IMR-90 (cell line): ENCODE results near the gene CCDC33. TPM values are rescaled to one million over a fixed set of nuclear protein-coding genes. Genes with fewer than 3 reads are reported as not detected.

Source experiments
- ATAC-seq: fragments of 200-7000 bp; cut with Tn5 transposase; 2 replicates; pipeline ENCODE4 v1.9.1; 2020; ENCODE audit warnings: low read depth, mild to moderate bottlenecking, moderate library complexity
- BruUV-seq: library from RNA; stranded (reverse); fragments of 400-500 nt; replicated peaks from 2 replicates; lab custom pipeline; 2021; lab: Mats Ljungman, UMichigan
- CTCF ChIA-PET: fragments of 300-600 bp; formaldehyde crosslinking; extraction: SDS; loops from one replicate; lab custom pipeline; 2021; ENCODE audit warnings: antibody characterized with exemption; lab: Yijun Ruan, JAX
- POLR2A ChIA-PET: fragments of 300-600 bp; sonication (Branson Sonifier 250); formaldehyde crosslinking; loops from one replicate; lab custom pipeline; 2022; ENCODE audit warnings: antibody characterized with exemption; ENCODE audit not compliant: unreplicated experiment; lab: Charles Lee
- DNase-seq: peaks from one replicate; pipeline ENCODE4 v3.0.0; 2013
- H2AFZ ChIP-seq: replicated peaks from 2 replicates; pipeline ENCODE3; 2013; ENCODE audit warnings: low read length, mild to moderate bottlenecking; ENCODE audit not compliant: poor library complexity
- H2AK5ac ChIP-seq: 2 replicates; pipeline ENCODE4 v1.6.1; 2013; ENCODE audit warnings: low read depth, low read length, inconsistent platforms
- H2AK9ac ChIP-seq: replicated peaks from 2 replicates; pipeline ENCODE3; 2013; ENCODE audit warnings: mild to moderate bottlenecking, low read depth, low read length, moderate library complexity; ENCODE audit not compliant: poor library complexity
- H2BK120ac ChIP-seq: 2 replicates; pipeline ENCODE4 v1.6.1; 2013; ENCODE audit warnings: low read depth, low read length, inconsistent platforms
- H2BK15ac ChIP-seq: 3 replicates; pipeline ENCODE4 v1.6.1; 2013; ENCODE audit warnings: low read depth, low read length, inconsistent platforms
- H2BK20ac ChIP-seq: 2 replicates; pipeline ENCODE4 v1.6.1; 2013; ENCODE audit warnings: low read depth, mild to moderate bottlenecking, inconsistent platforms, low read length, moderate library complexity
- H2BK5ac ChIP-seq: 2 replicates; pipeline ENCODE4 v1.6.1; 2013; ENCODE audit warnings: mild to moderate bottlenecking, low read depth, low read length, inconsistent platforms; ENCODE audit not compliant: poor library complexity, severe bottlenecking
- H3K14ac ChIP-seq: replicated peaks from 2 replicates; pipeline ENCODE4 v1.6.1; 2013; ENCODE audit warnings: low read depth, low read length, inconsistent platforms
- H3K18ac ChIP-seq: 2 replicates; pipeline ENCODE4 v1.6.1; 2013; ENCODE audit warnings: low read depth, low read length, control low read depth
- H3K23ac ChIP-seq: 2 replicates; pipeline ENCODE4 v1.6.1; 2013; ENCODE audit warnings: low read depth, low read length, inconsistent platforms
- H3K27ac ChIP-seq: 2 replicates; pipeline ENCODE4 v1.5.1; 2013; ENCODE audit warnings: mild to moderate bottlenecking, control low read depth, low read length; ENCODE audit not compliant: insufficient read depth
- H3K27me3 ChIP-seq: 2 replicates; pipeline ENCODE4 v1.6.1; 2013; ENCODE audit warnings: low read length; ENCODE audit not compliant: control insufficient read depth, insufficient read depth
- H3K36me3 ChIP-seq: 2 replicates; pipeline ENCODE4 v1.6.1; 2013; ENCODE audit warnings: low read length, mixed read lengths; ENCODE audit not compliant: control insufficient read depth, insufficient read depth
- H3K4ac ChIP-seq: 2 replicates; pipeline ENCODE4 v1.6.1; 2013; ENCODE audit warnings: low read depth, low read length, inconsistent platforms
- H3K4me1 ChIP-seq: 2 replicates; pipeline ENCODE4 v1.6.1; 2013; ENCODE audit warnings: low read length, mixed read lengths; ENCODE audit not compliant: control insufficient read depth, insufficient read depth
- H3K4me2 ChIP-seq: 2 replicates; pipeline ENCODE4 v1.6.1; 2013; ENCODE audit warnings: low read depth, mild to moderate bottlenecking, control low read depth, low read length, moderate library complexity
- H3K4me3 ChIP-seq: 2 replicates; pipeline ENCODE4 v1.5.1; 2013; ENCODE audit warnings: low read depth, mild to moderate bottlenecking, control low read depth, low read length, moderate library complexity; ENCODE audit not compliant: insufficient read depth
- H3K56ac ChIP-seq: 2 replicates; pipeline ENCODE4 v1.6.1; 2013; ENCODE audit warnings: low read length, inconsistent platforms; ENCODE audit not compliant: insufficient read depth; ENCODE audit errors: extremely low read depth
- H3K79me1 ChIP-seq, 2 experiments: 2 replicates each; pipeline ENCODE4 v1.6.1; 2013; ENCODE audit warnings: low read length in 2 of 2, inconsistent platforms in 1 of 2, low read depth in 1 of 2
- H3K9ac ChIP-seq: 2 replicates; pipeline ENCODE4 v1.6.1; 2013; ENCODE audit warnings: low read depth, low read length, control low read depth
- H3K9me1 ChIP-seq: 2 replicates; pipeline ENCODE4 v1.6.1; 2013; ENCODE audit warnings: low read length, inconsistent platforms; ENCODE audit not compliant: insufficient read depth
- H3K9me3 ChIP-seq: 2 replicates; pipeline ENCODE4 v1.6.1; 2013; ENCODE audit warnings: low read length; ENCODE audit not compliant: control insufficient read depth, insufficient read depth
- H4K20me1 ChIP-seq: 2 replicates; pipeline ENCODE4 v1.6.1; 2013; ENCODE audit warnings: low read length, inconsistent platforms; ENCODE audit not compliant: insufficient read depth
- H4K5ac ChIP-seq: 2 replicates; pipeline ENCODE4 v1.6.1; 2013; ENCODE audit warnings: mild to moderate bottlenecking, low read depth, low read length, control low read depth
- H4K8ac ChIP-seq, 2 experiments: 2 replicates each; pipeline ENCODE4 v1.6.1; 2013; ENCODE audit warnings: low read depth in 2 of 2, low read length in 2 of 2, control low read depth in 1 of 2, inconsistent platforms in 1 of 2
- H4K91ac ChIP-seq: 2 replicates; pipeline ENCODE4 v1.6.1; 2013; ENCODE audit warnings: low read depth, low read length, inconsistent platforms; ENCODE audit not compliant: insufficient read depth
- CTCF ChIP-seq: conservative IDR thresholded peaks from 2 replicates; pipeline ENCODE4 v1.5.1; 2012; ENCODE audit warnings: mild to moderate bottlenecking, low read depth, low read length, improper control_type of control experiment
- NFE2L2 ChIP-seq: fragments of 150-350 bp; IDR thresholded peaks from 2 replicates; pipeline ENCODE4 v1.6.1; 2016; ENCODE audit warnings: low read depth, mild to moderate bottlenecking, low read length
- POLR2A ChIP-seq: IDR thresholded peaks from 2 replicates; pipeline ENCODE4 v1.6.1; 2012; ENCODE audit warnings: mild to moderate bottlenecking, low read depth, low read length
- RCOR1 ChIP-seq: IDR thresholded peaks from 2 replicates; pipeline ENCODE4 v1.6.1; 2012; ENCODE audit warnings: mild to moderate bottlenecking, low read length, improper control_type of control experiment; ENCODE audit not compliant: insufficient replicate concordance
- RFX5 ChIP-seq: IDR thresholded peaks from 2 replicates; pipeline ENCODE4 v1.8.0; 2012; ENCODE audit warnings: low read depth, mild to moderate bottlenecking, low read length, moderate library complexity
- WGBS, 2 experiments: methylation state at CpG; one replicate each; pipeline versions ENCODE4 v1.1.5 to v1.1.7; 2013; ENCODE audit warnings: missing lambda C conversion rate in 2 of 2; ENCODE audit not compliant: insufficient read length in 1 of 2; ENCODE audit errors: extremely low coverage in 2 of 2; 5-methylcytosine and 5-hydroxymethylcytosine counted together
- dilution Hi-C: fragments of 300-500 bp; cut with HindIII; formaldehyde crosslinking; loops from one replicate; pipeline ENCODE4 v1.14.3; 2018; ENCODE audit warnings: low sequenced_read_pairs; ENCODE audit not compliant: unreplicated experiment
- in situ Hi-C: fragments of 300-500 bp; cut with MboI; formaldehyde crosslinking; loops from 3 replicates; pipeline ENCODE4 v1.14.3; 2019; ENCODE audit warnings: low sequenced_read_pairs, inconsistent platforms, mixed read lengths
- intact Hi-C: fragments of 100-400 bp; cut with micrococcal nuclease; formaldehyde crosslinking; loops from 2 replicates; pipeline ENCODE4 v1.10.0; 2022
- polyA plus RNA-seq, 3 experiments: library from polyadenylated mRNA; depleted of rRNA; stranded (reverse); fragments of >200 nt; gene quantifications; 2 replicates each; pipeline ENCODE4 v1.2.3, GENCODE V29; 2012; ENCODE audit warnings: low replicate concordance in 1 of 3
- total RNA-seq: library from RNA; depleted of rRNA; stranded (reverse); fragments of >200 nt; gene quantifications from 2 replicates; pipeline ENCODE4 v1.2.3, GENCODE V29; 2012

The CCDC33 gene
- total and polyA plus RNA-seq, 2 of the 4 experiments (the other 2 are of a cell fraction), result not detected

GRCh38 chr15:74367296-74367854 lies 131.2 kb downstream of the CCDC33 start, which contains the start of gene CYP11A1:
CYP11A1 (minus strand) TSS chr15:74367646; CDS start chr15:74367585, 61 bp downstream.
- no peak within 1 kb of the TSS for H3K18ac ChIP-seq
- no peak within 1 kb of the TSS for H2AK9ac ChIP-seq
- no peaks in the 10 kb centered on the region for H3K36me3 ChIP-seq
- no peak within 1 kb of the TSS for H2BK120ac ChIP-seq
- H3K4me1 ChIP-seq, result peaks cover 2% of the 10 kb centered on the region; the same call in 1 of the 2 replicates
- ChIA-PET CTCF (no interaction called here), POLR2A (no interaction called here)
- TF ChIP-seq POLR2A (no peak), RCOR1 (no peak), NFE2L2 (no peak), RFX5 (no peak), CTCF (no peak)
- H3K4me3 ChIP-seq, result no peak within 1 kb of the TSS
- no peak within 1 kb of the TSS; the same call in 1 of the 2 replicates for H2AK5ac ChIP-seq
- in situ Hi-C loops, result no loop called here
- no peak within 1 kb of the TSS for H4K5ac ChIP-seq
- H3K56ac ChIP-seq, result no peak within 1 kb of the TSS
- no peak within 1 kb of the TSS for H4K8ac ChIP-seq
- H4K20me1 ChIP-seq, result no peaks in the 10 kb centered on the region
- H3K27me3 ChIP-seq, result peaks cover 53% of the 10 kb centered on the region
- H4K91ac ChIP-seq, result no peak within 1 kb of the TSS
- H2BK15ac ChIP-seq, result no peak within 1 kb of the TSS
- H2BK20ac ChIP-seq, result no peak within 1 kb of the TSS
- no peak within 1 kb of the TSS for H3K14ac ChIP-seq
- H3K4me2 ChIP-seq, result no peak within 1 kb of the TSS
- DNase-seq (no peak), ATAC-seq (no peak)
- dilution Hi-C loops, result no loop called here
- 60% methylated on average over 1 of the region's 12 CpGs; no CpG with 5 or more reads in 1 of the 2 experiments for WGBS, 2 experiments
- intact Hi-C loops, result no loop called here
- H3K79me1 ChIP-seq, result no peaks in the 10 kb centered on the region
- no TSS peak for BruUV-seq
- no peak within 1 kb of the TSS for H3K4ac ChIP-seq
- no peak within 1 kb of the TSS for H3K9ac ChIP-seq
- no peaks in the 10 kb centered on the region for H3K9me1 ChIP-seq
- H2AFZ ChIP-seq, result no peak within 1 kb of the TSS
- H3K9me3 ChIP-seq, result no peaks in the 10 kb centered on the region
- no peak within 1 kb of the TSS for H3K27ac ChIP-seq
- H2BK5ac ChIP-seq, result no peak within 1 kb of the TSS
- no peak within 1 kb of the TSS for H3K23ac ChIP-seq
